K562 (cell line): Measurements from ENCODE around the gene RAD1. TPM values are rescaled to one million over a fixed set of nuclear protein-coding genes. Genes with fewer than 3 reads are reported as not detected.
A peak's percentile ranks its signal among the peaks of the same experiment; 100 is the strongest.

Experiments
- ARID1B ChIP-seq: fragments of 450-650 bp; IDR thresholded peaks from 2 replicates; pipeline ENCODE4 v1.6.1; 2016; ENCODE audit warnings: antibody characterized with exemption, mild to moderate bottlenecking, inconsistent platforms
- EZH2 ChIP-seq: IDR thresholded peaks from 2 replicates; pipeline ENCODE4 v1.6.1; 2012; ENCODE audit warnings: low read depth, mild to moderate bottlenecking, inconsistent platforms, low read length, borderline replicate concordance
- KAT8 ChIP-seq: fragments of 450-650 bp; IDR thresholded peaks from 2 replicates; pipeline ENCODE4 v1.6.1; 2016; ENCODE audit warnings: low read depth, mild to moderate bottlenecking
- NONO ChIP-seq, 2 experiments: fragments of 200-400 bp in 1 of 2; fragments of 450-650 bp in 1 of 2; formaldehyde crosslinking in 1 of 2; IDR thresholded peaks; 2 replicates each; pipeline ENCODE4 v1.6.1; 2017; ENCODE audit warnings: low read depth in 2 of 2, mild to moderate bottlenecking in 2 of 2, moderate library complexity in 2 of 2, low read length in 1 of 2
- PBX2 ChIP-seq, 2 experiments: IDR thresholded peaks in 1 of 2; conservative IDR thresholded peaks in 1 of 2; 2 replicates each; pipeline ENCODE4 v1.6.1; 2016; ENCODE audit warnings: low read depth in 2 of 2, mild to moderate bottlenecking in 1 of 2, missing compliant biosample characterization in 1 of 2, missing genetic modification characterization in 1 of 2, moderate library complexity in 1 of 2
- YY1 ChIP-seq, 3 experiments: IDR thresholded peaks; 2 replicates each; pipeline ENCODE4 v1.6.1; 2011; ENCODE audit warnings: low read length in 2 of 3, mild to moderate bottlenecking in 2 of 3, moderate library complexity in 2 of 3, borderline replicate concordance in 1 of 3, control low read depth in 1 of 3, low read depth in 1 of 3; ENCODE audit not compliant: insufficient read depth in 3 of 3, insufficient replicate concordance in 2 of 3, control insufficient read depth in 1 of 3, insufficient read length in 1 of 3; ENCODE audit errors: extremely low read depth in 1 of 3
- ZFP30 ChIP-seq: fragments of 250-450 bp; sonication (Bioruptor Pico); IDR thresholded peaks from 2 replicates; pipeline ENCODE4 v1.8.0; 2022; ENCODE audit warnings: moderate library complexity, mild to moderate bottlenecking, inconsistent platforms, borderline replicate concordance
- polyA plus RNA-seq, 8 experiments: library from polyadenylated mRNA; depleted of rRNA in 4 of 8; stranded (reverse) in 5 of 8; unstranded in 3 of 8; fragments of >200 nt; fragmentation: Nextera tagmentation in 2 of 8; fragmentation: Illumina TruSeq in 1 of 8; extraction: Ambion mirVana in 2 of 8; extraction: Trizol in 1 of 8; gene quantifications; 2 replicates each; pipeline versions ENCODE4 v1.2.1 to v1.2.3, GENCODE V29; 2011 to 2014; ENCODE audit warnings: inconsistent platforms in 1 of 8, missing spikeins in 1 of 8
- total RNA-seq, 7 experiments: library from RNA; depleted of rRNA in 6 of 7; stranded (reverse); fragments of >200 nt in 6 of 7; fragmentation: Illumina TruSeq in 2 of 7; extraction: Trizol in 2 of 7; gene quantifications; 2 replicates each; pipeline versions ENCODE4 v1.2.1 to v1.2.3, GENCODE V29; 2011 to 2021; ENCODE audit warnings: low replicate concordance in 1 of 7
- TF ChIP-seq, protein P1 (sequence below): fragments of 450-650 bp; IDR thresholded peaks from 2 replicates; pipeline ENCODE4 v1.6.1; 2016; ENCODE audit warnings: mild to moderate bottlenecking
- TF ChIP-seq, protein P2 (sequence below): fragments of 450-650 bp; IDR thresholded peaks from 2 replicates; pipeline ENCODE4 v1.6.1; 2016; ENCODE audit warnings: mild to moderate bottlenecking, moderate library complexity

Gene RAD1
- total and polyA plus RNA-seq, 9 of the 15 experiments (the other 6 are each of a cell fraction or from before 2014, with no cell fraction given), result 44.5 to 148 (median 60.8) TPM

DNA sequence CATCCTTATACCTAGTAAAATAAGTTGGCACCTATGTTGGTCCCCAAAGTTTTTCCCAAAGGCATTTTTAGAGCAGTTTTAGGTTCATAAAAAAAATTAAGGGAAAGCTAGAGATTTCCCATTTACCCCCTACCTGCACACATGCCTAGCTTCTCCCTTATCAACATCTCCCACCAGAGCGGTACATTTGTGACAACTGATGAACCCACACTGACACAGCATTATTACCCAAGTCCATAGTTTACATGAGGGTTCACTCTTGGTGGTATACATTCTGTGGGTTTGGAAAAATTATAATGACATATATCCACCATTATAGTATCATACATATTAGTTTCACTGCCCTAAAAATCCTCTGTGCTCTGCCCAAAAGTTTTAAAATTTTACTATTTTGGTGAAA, 12.0 kb downstream of the RAD1 start (continued):
- no peak for TF ChIP-seq PBX2 (CRISPR knock-in tag; IDR thresholded peaks at IDR 0.05; ENCODE audit: low read depth)
- 0 out of 2 replicates have a peak, but pooled peaks have one; percentile 12 for TF ChIP-seq PBX2 (tag; conservative IDR thresholded peaks at IDR 0.05; ENCODE audit: low read depth)
- TF ChIP-seq NONO (IDR thresholded peaks at IDR 0.05; ENCODE audit: low read depth in 2 of 2, low read length in 1 of 2), result no peak
- TF ChIP-seq, protein P1, sequence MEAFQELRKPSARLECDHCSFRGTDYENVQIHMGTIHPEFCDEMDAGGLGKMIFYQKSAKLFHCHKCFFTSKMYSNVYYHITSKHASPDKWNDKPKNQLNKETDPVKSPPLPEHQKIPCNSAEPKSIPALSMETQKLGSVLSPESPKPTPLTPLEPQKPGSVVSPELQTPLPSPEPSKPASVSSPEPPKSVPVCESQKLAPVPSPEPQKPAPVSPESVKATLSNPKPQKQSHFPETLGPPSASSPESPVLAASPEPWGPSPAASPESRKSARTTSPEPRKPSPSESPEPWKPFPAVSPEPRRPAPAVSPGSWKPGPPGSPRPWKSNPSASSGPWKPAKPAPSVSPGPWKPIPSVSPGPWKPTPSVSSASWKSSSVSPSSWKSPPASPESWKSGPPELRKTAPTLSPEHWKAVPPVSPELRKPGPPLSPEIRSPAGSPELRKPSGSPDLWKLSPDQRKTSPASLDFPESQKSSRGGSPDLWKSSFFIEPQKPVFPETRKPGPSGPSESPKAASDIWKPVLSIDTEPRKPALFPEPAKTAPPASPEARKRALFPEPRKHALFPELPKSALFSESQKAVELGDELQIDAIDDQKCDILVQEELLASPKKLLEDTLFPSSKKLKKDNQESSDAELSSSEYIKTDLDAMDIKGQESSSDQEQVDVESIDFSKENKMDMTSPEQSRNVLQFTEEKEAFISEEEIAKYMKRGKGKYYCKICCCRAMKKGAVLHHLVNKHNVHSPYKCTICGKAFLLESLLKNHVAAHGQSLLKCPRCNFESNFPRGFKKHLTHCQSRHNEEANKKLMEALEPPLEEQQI, result no peak
- TF ChIP-seq ZFP30 (CRISPR knock-in tag), result no peak
- no peak for TF ChIP-seq YY1 (IDR thresholded peaks at IDR 0.05; ENCODE audit: borderline replicate concordance in 1 of 3, control insufficient read depth in 1 of 3, extremely low read depth in 1 of 3, insufficient read depth in 3 of 3, insufficient read length in 1 of 3, insufficient replicate concordance in 2 of 3, low read depth in 1 of 3, low read length in 2 of 3)
- TF ChIP-seq, protein P2, sequence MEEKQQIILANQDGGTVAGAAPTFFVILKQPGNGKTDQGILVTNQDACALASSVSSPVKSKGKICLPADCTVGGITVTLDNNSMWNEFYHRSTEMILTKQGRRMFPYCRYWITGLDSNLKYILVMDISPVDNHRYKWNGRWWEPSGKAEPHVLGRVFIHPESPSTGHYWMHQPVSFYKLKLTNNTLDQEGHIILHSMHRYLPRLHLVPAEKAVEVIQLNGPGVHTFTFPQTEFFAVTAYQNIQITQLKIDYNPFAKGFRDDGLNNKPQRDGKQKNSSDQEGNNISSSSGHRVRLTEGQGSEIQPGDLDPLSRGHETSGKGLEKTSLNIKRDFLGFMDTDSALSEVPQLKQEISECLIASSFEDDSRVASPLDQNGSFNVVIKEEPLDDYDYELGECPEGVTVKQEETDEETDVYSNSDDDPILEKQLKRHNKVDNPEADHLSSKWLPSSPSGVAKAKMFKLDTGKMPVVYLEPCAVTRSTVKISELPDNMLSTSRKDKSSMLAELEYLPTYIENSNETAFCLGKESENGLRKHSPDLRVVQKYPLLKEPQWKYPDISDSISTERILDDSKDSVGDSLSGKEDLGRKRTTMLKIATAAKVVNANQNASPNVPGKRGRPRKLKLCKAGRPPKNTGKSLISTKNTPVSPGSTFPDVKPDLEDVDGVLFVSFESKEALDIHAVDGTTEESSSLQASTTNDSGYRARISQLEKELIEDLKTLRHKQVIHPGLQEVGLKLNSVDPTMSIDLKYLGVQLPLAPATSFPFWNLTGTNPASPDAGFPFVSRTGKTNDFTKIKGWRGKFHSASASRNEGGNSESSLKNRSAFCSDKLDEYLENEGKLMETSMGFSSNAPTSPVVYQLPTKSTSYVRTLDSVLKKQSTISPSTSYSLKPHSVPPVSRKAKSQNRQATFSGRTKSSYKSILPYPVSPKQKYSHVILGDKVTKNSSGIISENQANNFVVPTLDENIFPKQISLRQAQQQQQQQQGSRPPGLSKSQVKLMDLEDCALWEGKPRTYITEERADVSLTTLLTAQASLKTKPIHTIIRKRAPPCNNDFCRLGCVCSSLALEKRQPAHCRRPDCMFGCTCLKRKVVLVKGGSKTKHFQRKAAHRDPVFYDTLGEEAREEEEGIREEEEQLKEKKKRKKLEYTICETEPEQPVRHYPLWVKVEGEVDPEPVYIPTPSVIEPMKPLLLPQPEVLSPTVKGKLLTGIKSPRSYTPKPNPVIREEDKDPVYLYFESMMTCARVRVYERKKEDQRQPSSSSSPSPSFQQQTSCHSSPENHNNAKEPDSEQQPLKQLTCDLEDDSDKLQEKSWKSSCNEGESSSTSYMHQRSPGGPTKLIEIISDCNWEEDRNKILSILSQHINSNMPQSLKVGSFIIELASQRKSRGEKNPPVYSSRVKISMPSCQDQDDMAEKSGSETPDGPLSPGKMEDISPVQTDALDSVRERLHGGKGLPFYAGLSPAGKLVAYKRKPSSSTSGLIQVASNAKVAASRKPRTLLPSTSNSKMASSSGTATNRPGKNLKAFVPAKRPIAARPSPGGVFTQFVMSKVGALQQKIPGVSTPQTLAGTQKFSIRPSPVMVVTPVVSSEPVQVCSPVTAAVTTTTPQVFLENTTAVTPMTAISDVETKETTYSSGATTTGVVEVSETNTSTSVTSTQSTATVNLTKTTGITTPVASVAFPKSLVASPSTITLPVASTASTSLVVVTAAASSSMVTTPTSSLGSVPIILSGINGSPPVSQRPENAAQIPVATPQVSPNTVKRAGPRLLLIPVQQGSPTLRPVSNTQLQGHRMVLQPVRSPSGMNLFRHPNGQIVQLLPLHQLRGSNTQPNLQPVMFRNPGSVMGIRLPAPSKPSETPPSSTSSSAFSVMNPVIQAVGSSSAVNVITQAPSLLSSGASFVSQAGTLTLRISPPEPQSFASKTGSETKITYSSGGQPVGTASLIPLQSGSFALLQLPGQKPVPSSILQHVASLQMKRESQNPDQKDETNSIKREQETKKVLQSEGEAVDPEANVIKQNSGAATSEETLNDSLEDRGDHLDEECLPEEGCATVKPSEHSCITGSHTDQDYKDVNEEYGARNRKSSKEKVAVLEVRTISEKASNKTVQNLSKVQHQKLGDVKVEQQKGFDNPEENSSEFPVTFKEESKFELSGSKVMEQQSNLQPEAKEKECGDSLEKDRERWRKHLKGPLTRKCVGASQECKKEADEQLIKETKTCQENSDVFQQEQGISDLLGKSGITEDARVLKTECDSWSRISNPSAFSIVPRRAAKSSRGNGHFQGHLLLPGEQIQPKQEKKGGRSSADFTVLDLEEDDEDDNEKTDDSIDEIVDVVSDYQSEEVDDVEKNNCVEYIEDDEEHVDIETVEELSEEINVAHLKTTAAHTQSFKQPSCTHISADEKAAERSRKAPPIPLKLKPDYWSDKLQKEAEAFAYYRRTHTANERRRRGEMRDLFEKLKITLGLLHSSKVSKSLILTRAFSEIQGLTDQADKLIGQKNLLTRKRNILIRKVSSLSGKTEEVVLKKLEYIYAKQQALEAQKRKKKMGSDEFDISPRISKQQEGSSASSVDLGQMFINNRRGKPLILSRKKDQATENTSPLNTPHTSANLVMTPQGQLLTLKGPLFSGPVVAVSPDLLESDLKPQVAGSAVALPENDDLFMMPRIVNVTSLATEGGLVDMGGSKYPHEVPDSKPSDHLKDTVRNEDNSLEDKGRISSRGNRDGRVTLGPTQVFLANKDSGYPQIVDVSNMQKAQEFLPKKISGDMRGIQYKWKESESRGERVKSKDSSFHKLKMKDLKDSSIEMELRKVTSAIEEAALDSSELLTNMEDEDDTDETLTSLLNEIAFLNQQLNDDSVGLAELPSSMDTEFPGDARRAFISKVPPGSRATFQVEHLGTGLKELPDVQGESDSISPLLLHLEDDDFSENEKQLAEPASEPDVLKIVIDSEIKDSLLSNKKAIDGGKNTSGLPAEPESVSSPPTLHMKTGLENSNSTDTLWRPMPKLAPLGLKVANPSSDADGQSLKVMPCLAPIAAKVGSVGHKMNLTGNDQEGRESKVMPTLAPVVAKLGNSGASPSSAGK, result no peak
- peak; percentile 61 for TF ChIP-seq ARID1B
- no peak for TF ChIP-seq KAT8
- no peak for TF ChIP-seq EZH2
